PFSK-1 (cell line): ENCODE results near the gene MAGI1.

Source experiments
- FOXP2 ChIP-seq: optimal IDR thresholded peaks from 2 replicates; pipeline ENCODE3; 2011; ENCODE audit warnings: borderline replicate concordance, control low read depth, inconsistent platforms; ENCODE audit not compliant: insufficient read depth; ENCODE audit errors: extremely low read length, extremely low read depth
- POLR2AphosphoS5 ChIP-seq: IDR thresholded peaks from 2 replicates; pipeline ENCODE4 v1.6.1; 2012; ENCODE audit warnings: low read depth, mild to moderate bottlenecking, control low read depth, low read length, moderate library complexity
- SIN3A ChIP-seq: IDR thresholded peaks from 2 replicates; pipeline ENCODE4 v1.6.1; 2012; ENCODE audit warnings: mild to moderate bottlenecking, low read length, moderate library complexity, borderline replicate concordance; ENCODE audit not compliant: insufficient read depth
- TAF1 ChIP-seq: IDR thresholded peaks from 2 replicates; pipeline ENCODE4 v1.6.1; 2012; ENCODE audit warnings: low read length, control low read depth, borderline replicate concordance; ENCODE audit not compliant: insufficient read depth
- TF ChIP-seq, protein P1 (sequence below), 2 experiments: IDR thresholded peaks; 2 replicates each; pipeline versions ENCODE4 v1.6.1 to v1.8.0; 2011 to 2012; ENCODE audit warnings: low read depth in 2 of 2, low read length in 2 of 2, control low read depth in 1 of 2, inconsistent platforms in 1 of 2, mild to moderate bottlenecking in 1 of 2, moderate library complexity in 1 of 2; ENCODE audit not compliant: insufficient read depth in 1 of 2

The MAGI1 gene

DNA sequence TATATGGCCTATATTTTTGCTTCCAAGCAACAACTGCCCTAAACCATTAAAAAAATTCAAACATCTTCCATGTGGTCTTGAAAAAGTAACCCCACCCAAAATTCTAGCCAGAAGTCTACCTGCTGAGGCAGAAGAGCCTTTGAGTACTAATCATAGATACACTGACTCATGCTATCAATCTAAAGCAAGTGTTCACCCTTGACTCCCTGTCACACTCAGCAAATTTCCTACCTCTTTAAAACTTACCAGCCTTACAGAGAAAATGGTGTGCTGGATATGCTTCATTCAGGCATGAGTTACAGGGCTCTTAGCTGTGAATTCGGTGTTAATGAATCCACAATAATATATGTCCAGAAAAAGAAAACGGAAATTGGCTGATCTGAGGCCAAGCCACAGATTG is 373.8 kb downstream of the MAGI1 start:
- no peak for TF ChIP-seq TAF1
- TF ChIP-seq FOXP2, result no peak
- TF ChIP-seq, protein P1, sequence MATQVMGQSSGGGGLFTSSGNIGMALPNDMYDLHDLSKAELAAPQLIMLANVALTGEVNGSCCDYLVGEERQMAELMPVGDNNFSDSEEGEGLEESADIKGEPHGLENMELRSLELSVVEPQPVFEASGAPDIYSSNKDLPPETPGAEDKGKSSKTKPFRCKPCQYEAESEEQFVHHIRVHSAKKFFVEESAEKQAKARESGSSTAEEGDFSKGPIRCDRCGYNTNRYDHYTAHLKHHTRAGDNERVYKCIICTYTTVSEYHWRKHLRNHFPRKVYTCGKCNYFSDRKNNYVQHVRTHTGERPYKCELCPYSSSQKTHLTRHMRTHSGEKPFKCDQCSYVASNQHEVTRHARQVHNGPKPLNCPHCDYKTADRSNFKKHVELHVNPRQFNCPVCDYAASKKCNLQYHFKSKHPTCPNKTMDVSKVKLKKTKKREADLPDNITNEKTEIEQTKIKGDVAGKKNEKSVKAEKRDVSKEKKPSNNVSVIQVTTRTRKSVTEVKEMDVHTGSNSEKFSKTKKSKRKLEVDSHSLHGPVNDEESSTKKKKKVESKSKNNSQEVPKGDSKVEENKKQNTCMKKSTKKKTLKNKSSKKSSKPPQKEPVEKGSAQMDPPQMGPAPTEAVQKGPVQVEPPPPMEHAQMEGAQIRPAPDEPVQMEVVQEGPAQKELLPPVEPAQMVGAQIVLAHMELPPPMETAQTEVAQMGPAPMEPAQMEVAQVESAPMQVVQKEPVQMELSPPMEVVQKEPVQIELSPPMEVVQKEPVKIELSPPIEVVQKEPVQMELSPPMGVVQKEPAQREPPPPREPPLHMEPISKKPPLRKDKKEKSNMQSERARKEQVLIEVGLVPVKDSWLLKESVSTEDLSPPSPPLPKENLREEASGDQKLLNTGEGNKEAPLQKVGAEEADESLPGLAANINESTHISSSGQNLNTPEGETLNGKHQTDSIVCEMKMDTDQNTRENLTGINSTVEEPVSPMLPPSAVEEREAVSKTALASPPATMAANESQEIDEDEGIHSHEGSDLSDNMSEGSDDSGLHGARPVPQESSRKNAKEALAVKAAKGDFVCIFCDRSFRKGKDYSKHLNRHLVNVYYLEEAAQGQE (IDR thresholded peaks at IDR 0.05; ENCODE audit: insufficient read depth in 1 of 2, low read depth in 2 of 2, low read length in 2 of 2), result no peak
- TF ChIP-seq SIN3A, result no peak
- no peak for TF ChIP-seq POLR2AphosphoS5

DNA sequence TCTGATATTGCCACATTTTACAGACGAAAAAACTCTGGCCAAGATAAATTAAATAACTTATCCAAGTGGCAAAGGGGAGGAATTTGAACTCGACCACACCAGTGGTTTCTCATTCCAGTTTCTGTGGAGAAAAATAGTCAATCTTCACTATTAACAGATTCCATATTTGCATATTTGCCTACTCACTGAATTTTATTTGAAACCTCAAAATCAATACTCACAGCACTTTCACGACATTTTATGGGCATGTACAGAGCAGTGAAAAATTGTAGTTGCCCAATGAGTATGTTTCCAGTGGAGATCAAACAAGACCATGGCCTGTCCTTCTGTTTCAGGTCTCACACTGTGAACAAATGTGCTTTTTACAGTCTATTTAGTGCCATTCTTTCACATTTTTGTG is 374.3 kb downstream of the MAGI1 start:
- TF ChIP-seq TAF1, result no peak
- TF ChIP-seq, protein P1 (IDR thresholded peaks at IDR 0.05; ENCODE audit: insufficient read depth in 1 of 2, low read depth in 2 of 2, low read length in 2 of 2), result no peak

DNA sequence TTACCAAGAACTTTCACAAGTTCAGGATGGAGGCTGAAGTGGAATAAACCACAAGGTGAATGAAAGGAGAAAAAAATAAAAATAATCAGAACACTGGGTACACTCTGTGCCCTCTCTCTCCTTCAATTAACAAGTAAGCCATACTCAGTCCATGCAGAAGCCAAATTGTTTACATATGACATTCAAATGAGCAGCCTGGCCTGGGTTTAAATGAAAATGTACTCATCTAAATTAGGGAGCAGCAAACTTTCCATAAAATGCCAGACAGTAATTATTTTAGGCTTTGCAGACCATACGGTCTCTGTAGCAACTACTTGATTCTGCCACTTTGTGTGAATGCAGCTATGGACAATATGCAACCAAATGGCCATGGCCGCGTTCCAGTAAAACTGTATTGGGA is 376.6 kb downstream of the MAGI1 start:
- TF ChIP-seq POLR2AphosphoS5 (no peak), SIN3A (no peak), TAF1 (no peak), FOXP2 (no peak)
- TF ChIP-seq, protein P1 (IDR thresholded peaks at IDR 0.05; ENCODE audit: insufficient read depth in 1 of 2, low read depth in 2 of 2, low read length in 2 of 2), result no peak

DNA sequence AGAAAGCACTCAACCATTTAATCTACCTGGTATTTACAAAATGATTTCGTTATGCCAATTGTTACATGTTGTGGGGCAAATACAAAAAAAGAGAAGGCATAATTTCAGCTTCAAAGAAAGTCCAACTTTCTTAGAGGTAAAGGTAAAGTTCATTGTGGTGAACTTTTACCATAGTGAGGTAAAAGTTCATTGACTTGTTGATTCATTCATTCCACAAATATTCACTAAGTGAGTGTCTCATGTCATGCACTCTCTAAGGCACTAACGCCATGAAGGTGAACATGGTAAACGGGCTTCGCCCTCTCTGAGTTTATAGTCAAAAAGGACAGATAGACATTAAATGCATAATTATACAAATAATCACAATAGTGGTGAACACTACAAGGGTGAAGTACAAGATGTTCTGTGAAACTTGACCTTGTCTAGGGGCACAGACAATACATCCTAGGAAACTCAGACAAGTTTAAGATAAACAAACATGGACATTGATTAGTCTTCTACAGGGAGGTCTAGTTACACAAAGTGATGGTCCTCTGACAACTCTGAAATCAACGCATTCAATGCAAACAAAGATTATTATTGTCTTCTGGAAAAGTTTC is 378.6 kb downstream of the MAGI1 start:
- no peak for TF ChIP-seq SIN3A
- TF ChIP-seq, protein P1 (IDR thresholded peaks at IDR 0.05; ENCODE audit: insufficient read depth in 1 of 2, low read depth in 2 of 2, low read length in 2 of 2), result no peak
- TF ChIP-seq TAF1, result no peak
- TF ChIP-seq POLR2AphosphoS5, result no peak
- TF ChIP-seq FOXP2, result no peak

DNA sequence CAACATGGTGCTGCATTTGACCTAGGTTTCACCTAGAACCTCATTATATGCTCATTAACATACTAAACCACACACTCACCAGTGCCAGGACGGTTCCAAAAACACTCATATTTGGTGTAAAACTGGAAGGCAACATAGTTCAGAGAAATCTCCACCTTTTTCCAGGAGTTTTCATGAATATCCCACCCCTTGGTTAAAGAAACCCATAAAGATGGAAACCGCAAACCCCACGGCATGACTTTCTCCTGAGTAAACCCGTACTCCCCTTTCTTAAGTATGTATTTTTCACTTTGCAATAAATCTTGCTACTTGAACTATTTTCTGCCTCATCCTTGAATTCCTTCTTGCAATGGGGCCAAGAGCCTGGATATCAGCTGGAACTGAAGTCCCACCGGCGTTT is 379.3 kb downstream of the MAGI1 start:
- TF ChIP-seq POLR2AphosphoS5, result no peak
- TF ChIP-seq, protein P1 (IDR thresholded peaks at IDR 0.05; ENCODE audit: insufficient read depth in 1 of 2, low read depth in 2 of 2, low read length in 2 of 2), result no peak
- TF ChIP-seq SIN3A, result no peak
- no peak for TF ChIP-seq FOXP2
- no peak for TF ChIP-seq TAF1
